Adrenal gland (tissue), 12 donors: ENCODE measurements around the gene MAK. TPM values are rescaled to one million over a fixed set of nuclear protein-coding genes. Genes with fewer than 3 reads are reported as not detected.
A peak's percentile ranks its signal among the peaks of the same experiment; 100 is the strongest.
"Not testable (repeated sequence)": the region's sequence is repeated elsewhere in the genome, so short reads cannot be mapped to it uniquely, and the experiment has no call there.

ENCODE experiments used
- DNase-seq, 7 donors: peaks; one replicate each; pipeline ENCODE4 v3.0.0-alpha.2; 2019 to 2020
- H3K27ac ChIP-seq, 5 donors: fragments of 200-600 bp; sonication (generic) in 4 of 5; 1 replicate in 3 of 5; 2 replicates in 2 of 5; pipeline versions ENCODE4 v1.5.1 to v1.8.0; 2016 to 2020; ENCODE audit warnings: mild to moderate bottlenecking in 1 of 5
- H3K27me3 ChIP-seq: fragments of 200-600 bp; 2 replicates; pipeline ENCODE4 v1.8.0; 2021
- H3K36me3 ChIP-seq, 2 donors: fragments of 200-600 bp; replicated peaks in 1 of 2; 1 replicate in 1 of 2; 2 replicates in 1 of 2; pipeline versions ENCODE4 v1.5.1 to v1.8.0; 2018 to 2022
- H3K4me1 ChIP-seq, 2 donors: fragments of 200-600 bp; replicated peaks in 1 of 2; 1 replicate in 1 of 2; 2 replicates in 1 of 2; pipeline versions ENCODE4 v1.5.1 to v1.8.0; 2018 to 2021
- H3K4me3 ChIP-seq, 4 donors: fragments of 200-600 bp; sonication (generic) in 3 of 4; one replicate each; pipeline ENCODE4 v1.5.1; 2016 to 2018
- H3K9me3 ChIP-seq, 3 donors: fragments of 200-600 bp; sonication (generic) in 1 of 3; replicated peaks in 1 of 3; 1 replicate in 2 of 3; 2 replicates in 1 of 3; pipeline versions ENCODE4 v1.5.1 to v1.8.0; 2016 to 2021
- POLR2A ChIP-seq, 2 donors: fragments of 450-650 bp; IDR thresholded peaks; one replicate each; pipeline ENCODE4 v1.6.1; 2017; ENCODE audit warnings: antibody characterized with exemption in 2 of 2, mild to moderate bottlenecking in 2 of 2, moderate library complexity in 1 of 2
- WGBS, 4 donors: extraction: QIAGEN DNeasy Blood & Tissue Kit in 2 of 4; methylation state at CpG; one replicate each; pipeline versions ENCODE4 v1.1.5 to v1.1.7; 2013 to 2017; 5-methylcytosine and 5-hydroxymethylcytosine counted together
- intact Hi-C, 2 donors: fragments of 100-400 bp; cut with DNase I; formaldehyde crosslinking; loops; one replicate each; pipeline versions ENCODE4 v1.14.1 to v1.15.0; 2022 to 2023
- polyA plus RNA-seq, 3 donors: library from polyadenylated mRNA; stranded (reverse); fragments of 200-250 nt in 2 of 3; fragments of 350-450 nt in 1 of 3; fragmentation: Illumina TruSeq in 1 of 3; extraction: RNeasy Lipid Tissue Mini Kit (QIAGEN cat#74804) in 1 of 3; gene quantifications; one replicate each; pipeline ENCODE4 v1.2.3, GENCODE V29; 2013 to 2014
- total RNA-seq, 9 donors: library from RNA; depleted of rRNA in 4 of 9; stranded (reverse); fragments of >200 nt in 4 of 9; fragments of 120-200 nt in 1 of 9; fragmentation: NEBNext Ultra II Directional in 1 of 9; extraction: Animal tissue kit (Norgen Biotek cat#: 25700) in 1 of 9; gene quantifications; one replicate each; pipeline versions ENCODE4 v1.1.0 to v1.2.4, GENCODE V29; 2013 to 2023
- TF ChIP-seq, protein P1 (sequence below), 6 experiments: fragments of 450-650 bp in 4 of 6; fragments of 200-600 bp in 2 of 6; sonication (generic) in 1 of 6; IDR thresholded peaks; 1 replicate in 5 of 6; 2 replicates in 1 of 6; pipeline versions ENCODE4 v1.5.1 to v1.8.0; 2016 to 2021; ENCODE audit warnings: antibody characterized with exemption in 6 of 6, mild to moderate bottlenecking in 2 of 6, moderate library complexity in 1 of 6
- donor health status: healthy with polysubstance abuse.
- donor health status: Bipolar disorder and iron deficiency.
- donor health status: DM: yes; HTN: yes; CAD: no.
- donor health status: DM: no; HTN: no; CAD: no.
- donor health status: DM: no; HTN: no; CAD: no.
- donor health status: DM: yes; HTN: yes; CAD: no.

Gene MAK
- total and polyA plus RNA-seq, 12 donors, result under 0.01 to 0.43 (median 0.10) TPM; not detected in 4

DNA sequence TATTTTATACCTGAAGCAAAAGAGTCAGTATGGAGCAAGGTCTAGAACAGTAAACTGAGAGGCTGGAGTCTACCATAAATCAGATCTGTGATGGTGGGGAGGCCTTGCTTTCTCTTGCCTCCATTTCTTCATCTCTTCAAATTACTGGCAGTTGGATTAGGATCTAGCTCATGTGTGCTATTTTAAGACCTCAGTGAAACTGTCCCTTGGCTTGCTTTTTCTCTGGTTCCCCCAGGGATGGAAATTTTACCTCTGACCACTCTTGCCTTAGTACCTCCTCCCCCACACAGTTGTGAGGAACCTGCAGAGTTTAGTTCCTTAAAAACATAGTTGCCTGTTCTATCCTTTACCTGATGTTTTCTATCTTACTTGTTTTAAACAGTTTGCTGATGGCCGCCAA, 82.3 kb downstream of the MAK start:
- Histone ChIP-seq H3K4me1 (peaks cover 6 to 11% of the 10 kb centered on the region in 2 donors), H3K4me3 (no peak overlapping the region), H3K36me3 (peaks cover 0 to 51% of the 10 kb centered on the region in 2 donors), H3K27ac (no peak overlapping the region), H3K9me3 (no peaks in the 10 kb centered on the region), H3K27me3 (no peaks in the 10 kb centered on the region)
- intact Hi-C loops, result no loop called here
- no peak for DNase-seq
- 80 to 95% (median 91%) methylated on average over 1 of the region's 1 CpG for WGBS, 4 donors
- TF ChIP-seq, protein P1, sequence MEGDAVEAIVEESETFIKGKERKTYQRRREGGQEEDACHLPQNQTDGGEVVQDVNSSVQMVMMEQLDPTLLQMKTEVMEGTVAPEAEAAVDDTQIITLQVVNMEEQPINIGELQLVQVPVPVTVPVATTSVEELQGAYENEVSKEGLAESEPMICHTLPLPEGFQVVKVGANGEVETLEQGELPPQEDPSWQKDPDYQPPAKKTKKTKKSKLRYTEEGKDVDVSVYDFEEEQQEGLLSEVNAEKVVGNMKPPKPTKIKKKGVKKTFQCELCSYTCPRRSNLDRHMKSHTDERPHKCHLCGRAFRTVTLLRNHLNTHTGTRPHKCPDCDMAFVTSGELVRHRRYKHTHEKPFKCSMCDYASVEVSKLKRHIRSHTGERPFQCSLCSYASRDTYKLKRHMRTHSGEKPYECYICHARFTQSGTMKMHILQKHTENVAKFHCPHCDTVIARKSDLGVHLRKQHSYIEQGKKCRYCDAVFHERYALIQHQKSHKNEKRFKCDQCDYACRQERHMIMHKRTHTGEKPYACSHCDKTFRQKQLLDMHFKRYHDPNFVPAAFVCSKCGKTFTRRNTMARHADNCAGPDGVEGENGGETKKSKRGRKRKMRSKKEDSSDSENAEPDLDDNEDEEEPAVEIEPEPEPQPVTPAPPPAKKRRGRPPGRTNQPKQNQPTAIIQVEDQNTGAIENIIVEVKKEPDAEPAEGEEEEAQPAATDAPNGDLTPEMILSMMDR (IDR thresholded peaks at IDR 0.05), result no peak
- TF ChIP-seq POLR2A (IDR thresholded peaks at IDR 0.05), result no peak

DNA sequence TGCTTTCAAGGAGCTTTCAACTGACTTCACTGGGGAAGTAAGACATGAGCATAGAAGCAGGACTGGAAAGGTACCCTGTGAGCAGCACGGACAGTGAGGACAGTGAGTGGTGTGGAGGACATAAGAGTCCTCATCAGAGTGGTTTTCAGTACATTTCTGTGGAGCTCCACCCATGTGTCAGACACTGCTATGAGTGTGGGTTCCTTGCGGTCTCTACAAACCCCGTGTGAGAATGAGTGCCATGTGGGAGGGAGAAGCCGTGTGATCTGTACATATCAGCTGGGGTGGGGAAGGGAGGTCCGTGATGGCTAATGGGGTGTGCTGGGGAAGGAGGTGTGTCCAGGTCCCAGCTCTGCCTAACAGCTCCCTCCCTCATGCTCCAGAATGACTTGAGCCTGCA, 86.6 kb downstream of the MAK start:
- intact Hi-C loops, result not testable (repeated sequence)

GRCh38 chr6:10750568-10750967, 87.8 kb downstream of the MAK start:
- peak overlapping the region in 2 of 5 donors; percentile 23 to 31 for H3K27ac ChIP-seq
- H3K27me3 ChIP-seq, H3K4me3 ChIP-seq, H3K9me3 ChIP-seq, DNase-seq, intact Hi-C loops: not testable (repeated sequence)
- peaks cover 0 to 34% of the 10 kb centered on the region in 2 donors for H3K36me3 ChIP-seq
- 33 to 46% (median 43%) methylated on average over 6 of the region's 6 CpGs for WGBS, 4 donors
- peaks cover 19 to 28% of the 10 kb centered on the region in 2 donors for H3K4me1 ChIP-seq

More for the DNA sequence above, 86.6 kb downstream of the MAK start:
- H3K4me1 ChIP-seq, result peaks cover 19 to 28% of the 10 kb centered on the region in 2 donors
- DNase-seq, H3K27ac ChIP-seq, H3K27me3 ChIP-seq, H3K4me3 ChIP-seq, H3K9me3 ChIP-seq: not testable (repeated sequence)
- H3K36me3 ChIP-seq, result peaks cover 0 to 41% of the 10 kb centered on the region in 2 donors
- 83 to 90% (median 87%) methylated on average over 3 to 5 of the region's 5 CpGs for WGBS, 4 donors

DNA sequence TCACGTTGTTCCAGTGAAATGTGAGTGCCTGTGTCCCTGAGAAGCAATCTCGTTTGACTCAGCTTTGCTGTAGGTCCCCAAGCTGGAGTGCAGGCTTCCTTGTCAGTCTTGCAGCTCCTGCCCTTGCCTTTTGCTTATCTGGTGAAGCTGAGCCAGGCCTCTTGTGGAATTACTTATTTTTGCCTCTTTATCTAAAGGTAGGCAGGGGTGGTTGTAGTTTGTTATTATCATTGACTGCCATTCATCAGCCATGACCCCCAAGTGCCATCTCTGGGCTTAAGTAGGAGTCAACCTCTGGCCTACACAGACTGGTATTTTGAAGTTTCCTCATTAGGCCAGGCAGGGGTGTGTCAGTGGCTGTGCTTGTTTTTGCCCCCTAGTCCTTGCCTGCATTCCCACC, 88.6 kb downstream of the MAK start:
- Histone ChIP-seq H3K36me3 (peaks cover 0 to 26% of the 10 kb centered on the region in 2 donors), H3K4me1 (peaks cover 19 to 28% of the 10 kb centered on the region in 2 donors)
- DNase-seq, result peak in 4 of 7 donors; percentile 29 to 55 (median 41)

GRCh38 chr6:10747251-10747972, 90.9 kb downstream of the MAK start, which contains the start of gene TMEM14B:
TMEM14B (plus strand) TSS chr6:10747805; CDS start chr6:10749246, 1,441 bp downstream.
- Histone ChIP-seq H3K4me1 (peaks cover 19 to 28% of the 10 kb centered on the region in 2 donors), H3K4me3 (peak within 1 kb of the TSS; percentile 47 to 84 (median 78)), H3K9me3 (no peaks in the 10 kb centered on the region), H3K27me3 (no peaks in the 10 kb centered on the region), H3K36me3 (peaks cover 0 to 9% of the 10 kb centered on the region in 2 donors), H3K27ac (peak within 1 kb of the TSS; percentile 65 to 85 (median 81))
- TF ChIP-seq, protein P1 (IDR thresholded peaks at IDR 0.05), result no peak
- peak; percentile 77 to 96 for TF ChIP-seq POLR2A (IDR thresholded peaks at IDR 0.05)
- WGBS, 4 donors, result 1 to 3% (median 2%) methylated on average over 34 to 52 of the region's 52 CpGs
- peak; percentile 99 to 100 (median 100) for DNase-seq
- intact Hi-C loops, result loop anchor here in 1 of 2 donors (10.0 kb wide), 1 partner anchor 53 kb away; the partner anchor contains the start of genes C6orf52 and PAK1IP1

More for the DNA sequence above, 88.6 kb downstream of the MAK start:
- TF ChIP-seq, protein P1 (IDR thresholded peaks at IDR 0.05), result no peak
- peak in 1 of 2 donors; percentile 34 for TF ChIP-seq POLR2A (IDR thresholded peaks at IDR 0.05)
- Histone ChIP-seq H3K27ac (peak overlapping the region in 4 of 5 donors; percentile 8 to 85 (median 60)), H3K4me3 (peak overlapping the region in 1 of 4 donors; percentile 82), H3K9me3 (no peaks in the 10 kb centered on the region), H3K27me3 (no peaks in the 10 kb centered on the region)
- WGBS, 4 donors, result 19 to 34% (median 28%) methylated on average over 2 of the region's 2 CpGs
- intact Hi-C loops, result loop anchor here in 1 of 2 donors (10.0 kb wide), 1 partner anchor 55 kb away; the partner anchor contains the start of genes C6orf52 and PAK1IP1
